CD14-positive monocyte (primary cell): ENCODE results near the gene NEUROD2. TPM values are rescaled to one million over a fixed set of nuclear protein-coding genes. Genes with fewer than 3 reads are reported as not detected.

Experiments
- DNase-seq, 3 donors: peaks; one replicate each; pipeline ENCODE4 v3.0.0-alpha.2; 2011 to 2022
- H2AFZ ChIP-seq: 2 replicates; pipeline ENCODE4 v1.6.0; 2012; ENCODE audit warnings: mild to moderate bottlenecking, low read depth, low read length, inconsistent platforms; ENCODE audit not compliant: insufficient read depth, poor library complexity, severe bottlenecking
- H3K27ac ChIP-seq, 2 donors: 1 replicate in 1 of 2; 2 replicates in 1 of 2; pipeline ENCODE4 v1.5.1; 2012 to 2013; ENCODE audit warnings: low read length in 2 of 2, control low read depth in 1 of 2, inconsistent platforms in 1 of 2, low read depth in 1 of 2, mild to moderate bottlenecking in 1 of 2
- H3K27me3 ChIP-seq, 2 donors: one replicate each; pipeline versions ENCODE4 v1.6.0 to v1.6.1; 2011 to 2013; ENCODE audit warnings: low read length in 2 of 2; ENCODE audit not compliant: control insufficient read depth in 2 of 2, insufficient read depth in 2 of 2
- H3K36me3 ChIP-seq, 2 donors: replicated peaks in 1 of 2; 1 replicate in 1 of 2; 2 replicates in 1 of 2; pipeline versions ENCODE4 v1.5.1 to v1.6.1; 2012 to 2013; ENCODE audit warnings: low read length in 2 of 2, control low read depth in 1 of 2, inconsistent platforms in 1 of 2, mild to moderate bottlenecking in 1 of 2; ENCODE audit not compliant: insufficient read depth in 2 of 2, control insufficient read depth in 1 of 2
- H3K4me1 ChIP-seq, 2 donors: 1 replicate in 1 of 2; 2 replicates in 1 of 2; pipeline versions ENCODE4 v1.5.1 to v1.6.1; 2012 to 2013; ENCODE audit warnings: low read length in 2 of 2, control low read depth in 1 of 2, inconsistent platforms in 1 of 2, mild to moderate bottlenecking in 1 of 2, moderate library complexity in 1 of 2; ENCODE audit not compliant: insufficient read depth in 2 of 2, control insufficient read depth in 1 of 2
- H3K4me2 ChIP-seq: replicated peaks from 2 replicates; pipeline ENCODE3; 2012; ENCODE audit warnings: low read length, moderate library complexity, mild to moderate bottlenecking; ENCODE audit not compliant: poor library complexity, severe bottlenecking; ENCODE audit errors: extremely low read depth
- H3K4me3 ChIP-seq, 3 experiments: fragments of 200-600 bp in 1 of 3; sonication (generic) in 1 of 3; replicated peaks in 1 of 3; 1 replicate in 2 of 3; 2 replicates in 1 of 3; pipeline ENCODE4 v1.5.1; 2011 to 2013; ENCODE audit warnings: low read length in 3 of 3, mild to moderate bottlenecking in 3 of 3, control low read depth in 2 of 3, low read depth in 2 of 3, inconsistent platforms in 1 of 3, moderate library complexity in 1 of 3
- H3K79me2 ChIP-seq: 2 replicates; pipeline ENCODE4 v1.6.0; 2012; ENCODE audit warnings: mild to moderate bottlenecking, control low read depth, inconsistent platforms, low read length, moderate library complexity; ENCODE audit not compliant: insufficient read depth
- H3K9ac ChIP-seq: 2 replicates; pipeline ENCODE4 v1.6.0; 2017; ENCODE audit warnings: low read length, mild to moderate bottlenecking; ENCODE audit not compliant: insufficient read depth, poor library complexity, severe bottlenecking
- H3K9me3 ChIP-seq, 2 donors: replicated peaks in 1 of 2; 1 replicate in 1 of 2; 2 replicates in 1 of 2; pipeline versions ENCODE4 v1.5.1 to v1.6.1; 2012 to 2013; ENCODE audit warnings: low read length in 2 of 2, control low read depth in 1 of 2; ENCODE audit not compliant: control insufficient read depth in 1 of 2, insufficient read depth in 1 of 2
- H4K20me1 ChIP-seq: 2 replicates; pipeline ENCODE4 v1.6.0; 2012; ENCODE audit warnings: mild to moderate bottlenecking, low read length, control low read depth, moderate library complexity; ENCODE audit not compliant: insufficient read depth
- H3K27ac Mint-ChIP-seq, 7 donors: one replicate each; pipeline ENCODE4 v1.8.0; 2020; ENCODE audit warnings: mild to moderate bottlenecking in 7 of 7, mixed read lengths in 7 of 7, moderate library complexity in 6 of 7, inconsistent platforms in 2 of 7
- H3K27me3 Mint-ChIP-seq, 3 donors: one replicate each; pipeline ENCODE4 v1.8.0; 2021 to 2022; ENCODE audit warnings: low read depth in 3 of 3, mild to moderate bottlenecking in 3 of 3, mixed read lengths in 3 of 3, moderate library complexity in 3 of 3, inconsistent platforms in 1 of 3
- H3K36me3 Mint-ChIP-seq, 2 donors: one replicate each; pipeline ENCODE4 v1.8.0; 2020; ENCODE audit warnings: mixed read lengths in 2 of 2, inconsistent platforms in 1 of 2, mild to moderate bottlenecking in 1 of 2
- H3K4me1 Mint-ChIP-seq: one replicate; pipeline ENCODE4 v1.8.0; 2020; ENCODE audit warnings: mild to moderate bottlenecking, mixed read lengths
- H3K4me3 Mint-ChIP-seq, 2 donors: one replicate each; pipeline ENCODE4 v1.8.0; 2020; ENCODE audit warnings: mild to moderate bottlenecking in 2 of 2, mixed read lengths in 2 of 2, moderate library complexity in 1 of 2
- H3K9me3 Mint-ChIP-seq, 7 donors: one replicate each; pipeline ENCODE4 v1.8.0; 2020 to 2022; ENCODE audit warnings: mixed read lengths in 7 of 7, mild to moderate bottlenecking in 6 of 7, moderate library complexity in 6 of 7, inconsistent platforms in 2 of 7
- WGBS: methylation state at CpG from one replicate; pipeline ENCODE4 v1.1.5; 2013; ENCODE audit warnings: missing lambda C conversion rate; ENCODE audit not compliant: insufficient coverage; 5-methylcytosine and 5-hydroxymethylcytosine counted together
- intact Hi-C, 2 donors: fragments of 100-400 bp; cut with micrococcal nuclease; formaldehyde crosslinking; loops; one replicate each; pipeline versions ENCODE4 v1.15.0 to v1.15.1; 2023
- polyA plus RNA-seq, 3 donors: library from polyadenylated mRNA; depleted of rRNA in 1 of 3; unstranded in 2 of 3; stranded (reverse) in 1 of 3; fragments of 300-500 nt in 2 of 3; fragments of >200 nt in 1 of 3; fragmentation: Illumina TruSeq in 2 of 3; gene quantifications; 1 replicate in 2 of 3; 2 replicates in 1 of 3; pipeline ENCODE4 v1.2.3, GENCODE V29; 2012 to 2021
- TF ChIP-seq, protein P1 (sequence below): fragments of 200-600 bp; IDR thresholded peaks from one replicate; pipeline ENCODE4 v1.8.0; 2022; ENCODE audit warnings: antibody characterized with exemption, mild to moderate bottlenecking

Gene NEUROD2
- polyA plus RNA-seq, 3 donors = not detected

DNA sequence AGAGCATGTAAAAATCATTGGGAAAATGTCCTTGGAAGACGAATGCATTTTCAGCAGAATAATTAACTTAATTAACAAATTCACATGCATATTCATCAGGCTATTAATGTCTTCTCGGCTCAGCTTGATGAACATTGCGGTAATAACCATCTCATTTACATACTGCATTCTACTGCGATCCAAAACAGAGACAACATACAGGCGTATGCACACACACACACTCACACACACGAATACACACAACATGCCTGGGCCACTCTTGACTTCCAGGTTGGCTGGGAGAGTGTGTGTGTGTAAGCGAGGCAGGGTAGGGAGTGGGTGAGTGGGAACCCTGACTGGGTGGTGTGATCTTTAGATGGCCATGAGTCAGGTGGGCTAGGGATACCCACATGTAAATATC is 44.7 kb downstream of the NEUROD2 start:
- H3K27me3 ChIP-seq = no peaks in the 10 kb centered on the region
- peaks cover 72 to 84% of the 10 kb centered on the region in 2 donors for H3K36me3 Mint-ChIP-seq
- WGBS = 100% methylated on average over 3 of the region's 7 CpGs

DNA sequence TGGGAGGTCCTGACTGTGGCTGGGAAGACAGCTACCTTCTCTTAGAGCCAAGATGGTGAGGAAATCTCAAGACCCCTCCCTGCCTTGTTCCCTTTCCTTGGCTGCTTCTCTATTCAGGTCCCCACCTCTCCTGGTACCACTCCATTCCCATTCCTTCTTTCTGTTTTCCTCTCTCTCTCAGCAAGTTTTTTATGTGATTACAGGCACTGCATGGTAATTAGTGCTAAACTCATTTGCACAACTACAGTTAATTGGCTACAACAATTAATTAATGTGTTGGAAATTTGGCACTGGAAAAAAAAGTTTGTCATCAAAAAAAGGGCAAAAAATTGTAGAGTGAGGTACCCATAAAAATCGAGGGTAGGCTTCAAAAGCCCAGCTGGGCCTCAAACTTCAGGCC is 45.3 kb downstream of the NEUROD2 start:
- Histone ChIP-seq H3K4me2 (no peak overlapping the region), H3K9ac (no peak overlapping the region), H3K4me3 (no peak overlapping the region), H3K79me2 (no peaks in the 10 kb centered on the region), H3K9me3 (no peaks in the 10 kb centered on the region), H3K27ac (no peak overlapping the region), H2AFZ (no peak overlapping the region), H3K4me1 (no peaks in the 10 kb centered on the region), H4K20me1 (no peaks in the 10 kb centered on the region), H3K36me3 (peaks cover 54 to 89% of the 10 kb centered on the region in 2 donors), H3K27me3 (no peaks in the 10 kb centered on the region)
- no peak for DNase-seq
- no peaks in the 10 kb centered on the region for H3K9me3 Mint-ChIP-seq
- WGBS = 64% methylated on average over 1 of the region's 1 CpG
- peaks cover 0 to 3% (median 3%) of the 10 kb centered on the region in 3 donors for H3K27me3 Mint-ChIP-seq
- peaks cover 72 to 84% of the 10 kb centered on the region in 2 donors for H3K36me3 Mint-ChIP-seq
- intact Hi-C loops = no loop called here
- no peaks in the 10 kb centered on the region for H3K4me1 Mint-ChIP-seq
- TF ChIP-seq, protein P1, sequence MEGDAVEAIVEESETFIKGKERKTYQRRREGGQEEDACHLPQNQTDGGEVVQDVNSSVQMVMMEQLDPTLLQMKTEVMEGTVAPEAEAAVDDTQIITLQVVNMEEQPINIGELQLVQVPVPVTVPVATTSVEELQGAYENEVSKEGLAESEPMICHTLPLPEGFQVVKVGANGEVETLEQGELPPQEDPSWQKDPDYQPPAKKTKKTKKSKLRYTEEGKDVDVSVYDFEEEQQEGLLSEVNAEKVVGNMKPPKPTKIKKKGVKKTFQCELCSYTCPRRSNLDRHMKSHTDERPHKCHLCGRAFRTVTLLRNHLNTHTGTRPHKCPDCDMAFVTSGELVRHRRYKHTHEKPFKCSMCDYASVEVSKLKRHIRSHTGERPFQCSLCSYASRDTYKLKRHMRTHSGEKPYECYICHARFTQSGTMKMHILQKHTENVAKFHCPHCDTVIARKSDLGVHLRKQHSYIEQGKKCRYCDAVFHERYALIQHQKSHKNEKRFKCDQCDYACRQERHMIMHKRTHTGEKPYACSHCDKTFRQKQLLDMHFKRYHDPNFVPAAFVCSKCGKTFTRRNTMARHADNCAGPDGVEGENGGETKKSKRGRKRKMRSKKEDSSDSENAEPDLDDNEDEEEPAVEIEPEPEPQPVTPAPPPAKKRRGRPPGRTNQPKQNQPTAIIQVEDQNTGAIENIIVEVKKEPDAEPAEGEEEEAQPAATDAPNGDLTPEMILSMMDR = no peak
- no peak overlapping the region for H3K4me3 Mint-ChIP-seq
- no peak overlapping the region for H3K27ac Mint-ChIP-seq

More for the DNA sequence above, 44.7 kb downstream of the NEUROD2 start:
- H3K27ac ChIP-seq = no peak overlapping the region
- Mint-ChIP-seq H3K4me3 (no peak overlapping the region), H3K9me3 (no peaks in the 10 kb centered on the region), H3K27me3 (peaks cover 0 to 3% (median 3%) of the 10 kb centered on the region in 3 donors), H3K4me1 (peaks cover under 1% of the 10 kb centered on the region), H3K27ac (no peak overlapping the region)
- H2AFZ ChIP-seq = no peak overlapping the region
- intact Hi-C loops = no loop called here
- no peak for DNase-seq
- H3K36me3 ChIP-seq = peaks cover 54 to 89% of the 10 kb centered on the region in 2 donors
- H3K9me3 ChIP-seq = no peaks in the 10 kb centered on the region
- no peaks in the 10 kb centered on the region for H3K79me2 ChIP-seq
- H4K20me1 ChIP-seq = no peaks in the 10 kb centered on the region
- H3K4me1 ChIP-seq = no peaks in the 10 kb centered on the region
- TF ChIP-seq, protein P1 = no peak
- no peak overlapping the region for H3K4me2 ChIP-seq
- H3K4me3 ChIP-seq = no peak overlapping the region
- H3K9ac ChIP-seq = no peak overlapping the region
